Sigmoid colon (tissue), 7 donors: ENCODE data around the gene EPN2. TPM values are rescaled to one million over a fixed set of nuclear protein-coding genes. Genes with fewer than 3 reads are reported as not detected.
A peak's percentile ranks its signal among the peaks of the same experiment; 100 is the strongest.

Experiments used
- DNase-seq: peaks from one replicate; pipeline ENCODE4 v3.0.0-alpha.2; 2019
- H3K27ac ChIP-seq, 4 donors: fragments of 200-600 bp; sonication (generic); one replicate each; pipeline ENCODE4 v1.5.1; 2016 to 2019; ENCODE audit warnings: mild to moderate bottlenecking in 1 of 4
- H3K27me3 ChIP-seq, 3 donors: fragments of 200-600 bp; sonication (generic); one replicate each; pipeline ENCODE4 v1.5.1; 2019; ENCODE audit warnings: mild to moderate bottlenecking in 1 of 3
- H3K36me3 ChIP-seq, 4 donors: fragments of 200-600 bp; sonication (generic); one replicate each; pipeline ENCODE4 v1.5.1; 2016 to 2019
- H3K4me1 ChIP-seq, 4 donors: fragments of 200-600 bp; sonication (generic); one replicate each; pipeline ENCODE4 v1.5.1; 2017 to 2019
- H3K4me3 ChIP-seq, 4 donors: fragments of 200-600 bp; sonication (generic); one replicate each; pipeline ENCODE4 v1.5.1; 2017 to 2019; ENCODE audit warnings: mild to moderate bottlenecking in 2 of 4, moderate library complexity in 1 of 4
- H3K9me3 ChIP-seq, 4 donors: fragments of 200-600 bp in 3 of 4; sonication (generic) in 3 of 4; one replicate each; pipeline versions ENCODE4 v1.5.1 to v1.6.1; 2013 to 2019
- CTCF ChIP-seq, 4 experiments: fragments of 450-650 bp in 3 of 4; fragments of 200-600 bp in 1 of 4; IDR thresholded peaks; one replicate each; pipeline ENCODE4 v1.5.1; 2016 to 2019; ENCODE audit warnings: antibody characterized with exemption in 4 of 4, mild to moderate bottlenecking in 3 of 4, moderate library complexity in 2 of 4
- EP300 ChIP-seq, 4 donors: sonication (generic); formaldehyde crosslinking; IDR thresholded peaks; one replicate each; pipeline ENCODE4 v1.6.1; 2017; ENCODE audit warnings: antibody characterized with exemption in 4 of 4
- POLR2A ChIP-seq, 2 donors: fragments of 450-650 bp; IDR thresholded peaks; one replicate each; pipeline ENCODE4 v1.6.1; 2016; ENCODE audit warnings: antibody characterized with exemption in 2 of 2, mild to moderate bottlenecking in 2 of 2, moderate library complexity in 2 of 2
- POLR2AphosphoS5 ChIP-seq, 4 donors: sonication (generic); formaldehyde crosslinking; IDR thresholded peaks; one replicate each; pipeline ENCODE4 v1.6.1; 2017; ENCODE audit warnings: antibody characterized with exemption in 4 of 4
- WGBS, 2 donors: extraction: QIAGEN DNeasy Blood & Tissue Kit; methylation state at CpG; one replicate each; pipeline ENCODE4 v1.1.7; 2013; 5-methylcytosine and 5-hydroxymethylcytosine counted together
- intact Hi-C: fragments of 100-400 bp; cut with DNase I; formaldehyde crosslinking; loops from one replicate; pipeline ENCODE4 v1.15.1; 2023
- polyA plus RNA-seq, 3 donors: library from polyadenylated mRNA; stranded (reverse); fragments of 200-250 nt; gene quantifications; one replicate each; pipeline ENCODE4 v1.2.3, GENCODE V29; 2013
- total RNA-seq, 4 donors: library from RNA; depleted of rRNA; stranded (reverse); fragments of >200 nt; gene quantifications; one replicate each; pipeline ENCODE4 v1.1.0, GENCODE V29; 2016
- donor health status: healthy with polysubstance abuse.
- donor health status: Bipolar disorder and iron deficiency.
- donor health status: healthy.

EPN2 gene
- total and polyA plus RNA-seq, 7 donors, result 12.0 to 55.4 (median 31.7) TPM

- TF ChIP-seq POLR2AphosphoS5 (IDR thresholded peaks at IDR 0.05) (no peak), POLR2A (IDR thresholded peaks at IDR 0.05) (no peak), EP300 (IDR thresholded peaks at IDR 0.05) (no peak), CTCF (IDR thresholded peaks at IDR 0.05) (no peak)
Measured at GRCh38 chr17:19244357-19244756, 7.2 kb downstream of the EPN2 start.

GRCh38 chr17:19244781-19245180, 7.6 kb downstream of the EPN2 start:
- TF ChIP-seq CTCF (IDR thresholded peaks at IDR 0.05) (no peak), POLR2A (IDR thresholded peaks at IDR 0.05) (no peak), POLR2AphosphoS5 (IDR thresholded peaks at IDR 0.05) (no peak), EP300 (IDR thresholded peaks at IDR 0.05) (no peak)
- 55 to 67% methylated on average over 3 of the region's 3 CpGs for WGBS, 2 donors
- H3K4me1 ChIP-seq, result peaks cover 0 to 62% (median 57%) of the 10 kb centered on the region in 4 donors
- no peak overlapping the region for H3K4me3 ChIP-seq
- no peaks in the 10 kb centered on the region for H3K36me3 ChIP-seq
- intact Hi-C loops, result no loop called here
- H3K27ac ChIP-seq, result no peak overlapping the region
- H3K27me3 ChIP-seq, result no peaks in the 10 kb centered on the region
- H3K9me3 ChIP-seq, result no peaks in the 10 kb centered on the region
- peak; percentile 48 for DNase-seq

More at GRCh38 chr17:19244357-19244756, 7.2 kb downstream of the EPN2 start:
- Histone ChIP-seq H3K27me3 (no peaks in the 10 kb centered on the region), H3K4me1 (peaks cover 0 to 62% (median 57%) of the 10 kb centered on the region in 4 donors), H3K36me3 (no peaks in the 10 kb centered on the region), H3K27ac (no peak overlapping the region), H3K9me3 (no peaks in the 10 kb centered on the region), H3K4me3 (no peak overlapping the region)
- 80 to 93% methylated on average over 8 of the region's 8 CpGs for WGBS, 2 donors
- peak; percentile 43 for DNase-seq
- intact Hi-C loops, result no loop called here

- intact Hi-C loops, result no loop called here
- no peaks in the 10 kb centered on the region for H3K27me3 ChIP-seq
Measured at GRCh38 chr17:19247473-19247872, 10.3 kb downstream of the EPN2 start.

GRCh38 chr17:19248151-19248927, 11.2 kb downstream of the EPN2 start:
- H3K27me3 ChIP-seq, result no peaks in the 10 kb centered on the region
- intact Hi-C loops, result no loop called here
- DNase-seq, result no peak
- H3K4me1 ChIP-seq, result peaks cover 0 to 65% (median 60%) of the 10 kb centered on the region in 4 donors
- H3K36me3 ChIP-seq, result no peaks in the 10 kb centered on the region
- H3K9me3 ChIP-seq, result no peaks in the 10 kb centered on the region
- 53 to 64% methylated on average over 4 of the region's 4 CpGs for WGBS, 2 donors
- no peak overlapping the region for H3K4me3 ChIP-seq
- H3K27ac ChIP-seq, result peak overlapping the region; percentile 50 to 80 (median 70)
- TF ChIP-seq CTCF (IDR thresholded peaks at IDR 0.05) (no peak), EP300 (IDR thresholded peaks at IDR 0.05) (no peak), POLR2AphosphoS5 (IDR thresholded peaks at IDR 0.05) (no peak), POLR2A (IDR thresholded peaks at IDR 0.05) (no peak)

More at GRCh38 chr17:19247473-19247872, 10.3 kb downstream of the EPN2 start:
- no peaks in the 10 kb centered on the region for H3K36me3 ChIP-seq
- H3K9me3 ChIP-seq, result no peaks in the 10 kb centered on the region
- H3K4me1 ChIP-seq, result peaks cover 0 to 68% (median 63%) of the 10 kb centered on the region in 4 donors
- peak; percentile 50 for DNase-seq
- TF ChIP-seq EP300 (IDR thresholded peaks at IDR 0.05), result no peak
- no peak for TF ChIP-seq POLR2A (IDR thresholded peaks at IDR 0.05)
- TF ChIP-seq CTCF (IDR thresholded peaks at IDR 0.05), result no peak
- TF ChIP-seq POLR2AphosphoS5 (IDR thresholded peaks at IDR 0.05), result no peak
- H3K4me3 ChIP-seq, result no peak overlapping the region
- peak overlapping the region; percentile 50 to 80 (median 70) for H3K27ac ChIP-seq
- WGBS, 2 donors, result 79 to 84% methylated on average over 3 of the region's 3 CpGs
